ENCODE measurements around the gene AP2A1. TPM values are rescaled to one million over a fixed set of nuclear protein-coding genes. Genes with fewer than 3 reads are reported as not detected.

The AP2A1 gene
- polyA plus RNA-seq, 4 donors: 34.7 to 58.8 (median 53.6) TPM

DNA sequence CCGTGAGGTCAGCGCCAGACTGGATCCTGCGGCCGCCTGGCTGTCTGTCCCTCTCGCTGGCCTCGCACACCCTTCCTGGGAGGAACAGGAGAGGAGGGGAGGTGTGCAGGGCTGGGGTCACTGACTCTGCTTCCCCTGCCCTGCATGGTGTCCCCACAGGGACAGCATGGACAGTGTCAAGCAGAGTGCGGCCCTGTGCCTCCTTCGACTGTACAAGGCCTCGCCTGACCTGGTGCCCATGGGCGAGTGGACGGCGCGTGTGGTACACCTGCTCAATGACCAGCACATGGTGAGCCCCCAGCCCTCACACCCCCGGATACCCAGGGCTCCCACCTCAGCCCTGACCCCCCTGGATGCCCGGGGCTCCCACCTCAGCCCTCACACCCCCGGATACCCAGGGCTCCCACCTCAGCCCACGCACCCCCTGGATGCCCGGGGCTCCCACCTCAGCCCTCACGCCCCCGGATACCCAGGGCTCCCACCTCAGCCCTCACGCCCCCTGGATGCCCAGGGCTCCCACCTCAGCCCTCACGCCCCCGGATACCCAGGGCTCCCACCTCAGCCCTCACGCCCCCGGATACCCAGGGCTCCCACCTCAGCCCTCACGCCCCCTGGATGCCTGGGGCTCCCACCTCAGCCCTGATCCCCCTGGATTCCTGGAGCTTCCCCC, 25.1 kb downstream of the AP2A1 start:
- H3K36me3 ChIP-seq (ENCODE audit: control insufficient read depth in 3 of 3, insufficient read depth in 2 of 3, low read depth in 1 of 3, low read length in 3 of 3): peaks cover 10 to 93% (median 22%) of the 10 kb centered on the region in 3 donors
- no peaks in the 10 kb centered on the region for H3K9me3 ChIP-seq (ENCODE audit: control insufficient read depth in 2 of 2, insufficient read depth in 1 of 2, low read depth in 1 of 2, low read length in 1 of 2)
- WGBS, 3 donors: 96 to 97% (median 97%) methylated on average over 15 to 26 of the region's 26 CpGs
- no peak overlapping the region for H3K27ac ChIP-seq (ENCODE audit: low read depth in 1 of 3, low read length in 2 of 3)
- H3K27me3 ChIP-seq (ENCODE audit: control insufficient read depth in 3 of 3, insufficient read depth in 3 of 3, low read length in 3 of 3): no peaks in the 10 kb centered on the region
- FAIRE-seq (no peak), DNase-seq (no peak)
- no peaks in the 10 kb centered on the region for H3K4me1 ChIP-seq (ENCODE audit: control insufficient read depth in 3 of 3, insufficient read depth in 2 of 3, low read depth in 1 of 3, low read length in 2 of 3)
- H3K4me3 ChIP-seq (ENCODE audit: low read depth in 1 of 3, low read length in 3 of 3): no peak overlapping the region

DNA sequence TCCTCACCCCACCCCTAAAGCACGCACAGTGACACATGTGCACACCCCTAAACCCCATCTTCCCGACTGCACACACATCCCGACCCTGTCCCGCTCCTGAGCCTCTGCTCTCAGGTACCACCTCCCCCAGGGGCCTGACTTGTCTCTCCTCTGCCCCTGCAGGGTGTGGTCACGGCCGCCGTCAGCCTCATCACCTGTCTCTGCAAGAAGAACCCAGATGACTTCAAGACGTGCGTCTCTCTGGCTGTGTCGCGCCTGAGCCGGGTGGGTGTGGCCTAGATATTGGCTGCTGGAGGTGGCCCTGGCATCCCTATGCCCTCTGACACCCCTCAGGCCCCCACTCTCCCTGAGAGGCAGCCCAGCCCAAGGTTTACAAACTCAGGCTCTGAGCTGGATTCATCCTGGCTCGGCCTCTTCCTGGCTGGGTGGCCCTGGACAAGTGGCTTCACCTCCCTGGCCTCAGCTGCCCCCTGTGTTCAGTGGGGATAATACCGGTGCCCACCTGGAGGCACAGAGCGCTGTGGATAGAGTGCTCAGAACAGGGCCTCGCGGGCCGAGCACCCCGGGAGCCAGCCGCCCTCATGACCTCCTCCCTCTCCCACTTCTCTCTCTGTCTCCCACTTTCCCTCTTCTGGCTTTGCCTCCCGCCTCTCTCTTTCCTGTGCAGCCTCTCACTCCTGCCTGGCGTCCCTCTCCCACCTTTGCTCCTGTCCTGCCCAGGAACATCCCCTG, 26.2 kb downstream of the AP2A1 start:
- peaks cover 10 to 90% (median 21%) of the 10 kb centered on the region in 3 donors for H3K36me3 ChIP-seq (ENCODE audit: control insufficient read depth in 3 of 3, insufficient read depth in 2 of 3, low read depth in 1 of 3, low read length in 3 of 3)
- WGBS, 3 donors: 93 to 95% (median 94%) methylated on average over 22 of the region's 22 CpGs

DNA sequence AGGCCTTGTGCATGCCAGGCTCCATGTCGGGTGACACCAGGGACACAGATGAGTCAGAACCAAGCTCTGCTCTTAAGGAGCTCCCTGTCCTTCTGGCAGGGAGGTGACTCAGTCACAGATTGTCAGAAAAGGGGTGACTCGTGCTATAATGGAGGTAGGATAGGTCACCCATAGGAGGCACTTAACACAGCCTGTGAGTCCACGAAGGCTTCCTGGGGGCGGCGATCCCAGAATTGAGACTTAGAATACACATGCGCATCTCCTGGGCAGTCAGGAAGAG, 26.7 kb downstream of the AP2A1 start:
- DNase-seq (no peak), FAIRE-seq (no peak)
- H3K4me1 ChIP-seq (ENCODE audit: control insufficient read depth in 3 of 3, insufficient read depth in 2 of 3, low read depth in 1 of 3, low read length in 2 of 3): no peaks in the 10 kb centered on the region
- peaks cover 10 to 90% (median 25%) of the 10 kb centered on the region in 3 donors for H3K36me3 ChIP-seq (ENCODE audit: control insufficient read depth in 3 of 3, insufficient read depth in 2 of 3, low read depth in 1 of 3, low read length in 3 of 3)
- 86 to 89% (median 86%) methylated on average over 6 of the region's 6 CpGs for WGBS, 3 donors
- no peak overlapping the region for H3K4me3 ChIP-seq (ENCODE audit: low read depth in 1 of 3, low read length in 3 of 3)
- no peaks in the 10 kb centered on the region for H3K9me3 ChIP-seq (ENCODE audit: control insufficient read depth in 2 of 2, insufficient read depth in 1 of 2, low read depth in 1 of 2, low read length in 1 of 2)
- H3K27me3 ChIP-seq (ENCODE audit: control insufficient read depth in 3 of 3, insufficient read depth in 3 of 3, low read length in 3 of 3): no peaks in the 10 kb centered on the region
- no peak overlapping the region for H3K27ac ChIP-seq (ENCODE audit: low read depth in 1 of 3, low read length in 2 of 3)

More for the DNA sequence above, 26.2 kb downstream of the AP2A1 start:
- H3K27ac ChIP-seq (ENCODE audit: low read depth in 1 of 3, low read length in 2 of 3): no peak overlapping the region
- no peak overlapping the region for H3K4me3 ChIP-seq (ENCODE audit: low read depth in 1 of 3, low read length in 3 of 3)
- H3K9me3 ChIP-seq (ENCODE audit: control insufficient read depth in 2 of 2, insufficient read depth in 1 of 2, low read depth in 1 of 2, low read length in 1 of 2): no peaks in the 10 kb centered on the region
- FAIRE-seq: no peak
- no peak for DNase-seq
- H3K27me3 ChIP-seq (ENCODE audit: control insufficient read depth in 3 of 3, insufficient read depth in 3 of 3, low read length in 3 of 3): no peaks in the 10 kb centered on the region
- no peaks in the 10 kb centered on the region for H3K4me1 ChIP-seq (ENCODE audit: control insufficient read depth in 3 of 3, insufficient read depth in 2 of 3, low read depth in 1 of 3, low read length in 2 of 3)

GRCh38 chr19:49795615-49796014, 28.8 kb downstream of the AP2A1 start:
- DNase-seq (no peak), FAIRE-seq (no peak)
- no peak overlapping the region for H3K27ac ChIP-seq (ENCODE audit: low read depth in 1 of 3, low read length in 2 of 3)
- 96 to 98% (median 96%) methylated on average over 20 of the region's 20 CpGs for WGBS, 3 donors
- no peaks in the 10 kb centered on the region for H3K27me3 ChIP-seq (ENCODE audit: control insufficient read depth in 3 of 3, insufficient read depth in 3 of 3, low read length in 3 of 3)
- no peak overlapping the region for H3K4me3 ChIP-seq (ENCODE audit: low read depth in 1 of 3, low read length in 3 of 3)
- H3K4me1 ChIP-seq (ENCODE audit: control insufficient read depth in 3 of 3, insufficient read depth in 2 of 3, low read depth in 1 of 3, low read length in 2 of 3): no peaks in the 10 kb centered on the region
- no peaks in the 10 kb centered on the region for H3K9me3 ChIP-seq (ENCODE audit: control insufficient read depth in 2 of 2, insufficient read depth in 1 of 2, low read depth in 1 of 2, low read length in 1 of 2)
- peaks cover 17 to 93% (median 30%) of the 10 kb centered on the region in 3 donors for H3K36me3 ChIP-seq (ENCODE audit: control insufficient read depth in 3 of 3, insufficient read depth in 2 of 3, low read depth in 1 of 3, low read length in 3 of 3)

DNA sequence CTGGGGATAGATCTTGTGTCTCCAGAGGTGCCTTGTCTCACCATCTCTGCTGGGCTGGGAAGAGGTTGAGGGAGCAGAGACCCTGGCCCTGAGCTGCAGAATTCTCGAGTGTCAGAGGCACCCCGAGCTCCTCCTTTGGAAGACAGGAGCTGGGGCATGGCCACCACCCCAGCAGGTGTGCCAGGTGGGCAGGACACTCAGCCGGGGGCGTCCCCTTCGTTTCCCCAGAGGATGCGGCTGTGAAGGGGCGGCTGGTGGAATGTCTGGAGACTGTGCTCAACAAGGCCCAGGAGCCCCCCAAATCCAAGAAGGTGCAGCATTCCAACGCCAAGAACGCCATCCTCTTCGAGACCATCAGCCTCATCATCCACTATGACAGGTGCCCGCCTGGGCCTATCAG, 31.8 kb downstream of the AP2A1 start:
- Histone ChIP-seq H3K27ac (ENCODE audit: low read depth in 1 of 3, low read length in 2 of 3) (no peak overlapping the region), H3K27me3 (ENCODE audit: control insufficient read depth in 3 of 3, insufficient read depth in 3 of 3, low read length in 3 of 3) (no peaks in the 10 kb centered on the region), H3K9me3 (ENCODE audit: control insufficient read depth in 2 of 2, insufficient read depth in 1 of 2, low read depth in 1 of 2, low read length in 1 of 2) (no peaks in the 10 kb centered on the region), H3K36me3 (ENCODE audit: control insufficient read depth in 3 of 3, insufficient read depth in 2 of 3, low read depth in 1 of 3, low read length in 3 of 3) (peaks cover 10 to 90% (median 25%) of the 10 kb centered on the region in 3 donors), H3K4me1 (ENCODE audit: control insufficient read depth in 3 of 3, insufficient read depth in 2 of 3, low read depth in 1 of 3, low read length in 2 of 3) (peaks cover 0 to 5% (median 0%) of the 10 kb centered on the region in 3 donors), H3K4me3 (ENCODE audit: low read depth in 1 of 3, low read length in 3 of 3) (no peak overlapping the region)
- FAIRE-seq (no peak), DNase-seq (no peak)
- WGBS, 3 donors: 93 to 97% (median 95%) methylated on average over 11 of the region's 11 CpGs

- Histone ChIP-seq H3K27me3 (ENCODE audit: control insufficient read depth in 3 of 3, insufficient read depth in 3 of 3, low read length in 3 of 3) (no peaks in the 10 kb centered on the region), H3K27ac (ENCODE audit: low read depth in 1 of 3, low read length in 2 of 3) (no peak overlapping the region), H3K4me1 (ENCODE audit: control insufficient read depth in 3 of 3, insufficient read depth in 2 of 3, low read depth in 1 of 3, low read length in 2 of 3) (peaks cover 0 to 5% (median 0%) of the 10 kb centered on the region in 3 donors), H3K4me3 (ENCODE audit: low read depth in 1 of 3, low read length in 3 of 3) (no peak overlapping the region), H3K9me3 (ENCODE audit: control insufficient read depth in 2 of 2, insufficient read depth in 1 of 2, low read depth in 1 of 2, low read length in 1 of 2) (no peaks in the 10 kb centered on the region), H3K36me3 (ENCODE audit: control insufficient read depth in 3 of 3, insufficient read depth in 2 of 3, low read depth in 1 of 3, low read length in 3 of 3) (peaks cover 12 to 91% (median 25%) of the 10 kb centered on the region in 3 donors)
- FAIRE-seq (no peak), DNase-seq (no peak)
- 94 to 95% (median 95%) methylated on average over 27 to 28 of the region's 28 CpGs for WGBS, 3 donors
These were observed 32.5 kb downstream of the AP2A1 start for GRCh38 chr19:49799271-49799797.

GRCh38 chr19:49799798-49800376, 33.1 kb downstream of the AP2A1 start:
- no peaks in the 10 kb centered on the region for H3K27me3 ChIP-seq (ENCODE audit: control insufficient read depth in 3 of 3, insufficient read depth in 3 of 3, low read length in 3 of 3)
- DNase-seq: no peak
- 94 to 97% (median 96%) methylated on average over 25 of the region's 25 CpGs for WGBS, 3 donors
- H3K36me3 ChIP-seq (ENCODE audit: control insufficient read depth in 3 of 3, insufficient read depth in 2 of 3, low read depth in 1 of 3, low read length in 3 of 3): peaks cover 12 to 90% (median 25%) of the 10 kb centered on the region in 3 donors
- FAIRE-seq: no peak
- H3K4me1 ChIP-seq (ENCODE audit: control insufficient read depth in 3 of 3, insufficient read depth in 2 of 3, low read depth in 1 of 3, low read length in 2 of 3): peaks cover 0 to 5% (median 0%) of the 10 kb centered on the region in 3 donors
- H3K27ac ChIP-seq (ENCODE audit: low read depth in 1 of 3, low read length in 2 of 3): no peak overlapping the region
- H3K9me3 ChIP-seq (ENCODE audit: control insufficient read depth in 2 of 2, insufficient read depth in 1 of 2, low read depth in 1 of 2, low read length in 1 of 2): no peaks in the 10 kb centered on the region
- no peak overlapping the region for H3K4me3 ChIP-seq (ENCODE audit: low read depth in 1 of 3, low read length in 3 of 3)

- 89 to 93% (median 92%) methylated on average over 10 of the region's 10 CpGs for WGBS, 3 donors
- DNase-seq: no peak
- no peaks in the 10 kb centered on the region for H3K27me3 ChIP-seq (ENCODE audit: control insufficient read depth in 3 of 3, insufficient read depth in 3 of 3, low read length in 3 of 3)
- no peaks in the 10 kb centered on the region for H3K9me3 ChIP-seq (ENCODE audit: control insufficient read depth in 2 of 2, insufficient read depth in 1 of 2, low read depth in 1 of 2, low read length in 1 of 2)
- peaks cover 12 to 90% (median 20%) of the 10 kb centered on the region in 3 donors for H3K36me3 ChIP-seq (ENCODE audit: control insufficient read depth in 3 of 3, insufficient read depth in 2 of 3, low read depth in 1 of 3, low read length in 3 of 3)
- H3K4me1 ChIP-seq (ENCODE audit: control insufficient read depth in 3 of 3, insufficient read depth in 2 of 3, low read depth in 1 of 3, low read length in 2 of 3): peaks cover 0 to 11% (median 0%) of the 10 kb centered on the region in 3 donors
- H3K4me3 ChIP-seq (ENCODE audit: low read depth in 1 of 3, low read length in 3 of 3): no peak overlapping the region
- H3K27ac ChIP-seq (ENCODE audit: low read depth in 1 of 3, low read length in 2 of 3): no peak overlapping the region
- FAIRE-seq: no peak
These were observed 34.0 kb downstream of the AP2A1 start for GRCh38 chr19:49800771-49801170.

Data from small intestine (tissue), 7 donors.